Neuronal stem cell (in vitro differentiated cells): ENCODE results near the gene PARN.
A peak's percentile ranks its signal among the peaks of the same experiment; 100 is the strongest.

ENCODE experiments used
- DNase-seq: peaks from one replicate; pipeline ENCODE4 v3.0.0-alpha.2; 2013; ENCODE audit warnings: low spot score
- H2AFZ ChIP-seq: one replicate; pipeline ENCODE4 v1.6.1; 2013; ENCODE audit warnings: mild to moderate bottlenecking, low read length, inconsistent platforms
- H2AK5ac ChIP-seq: 2 replicates; pipeline ENCODE4 v1.6.1; 2013; ENCODE audit warnings: low read depth, mild to moderate bottlenecking, inconsistent platforms, low read length, moderate library complexity, mixed read lengths
- H2BK120ac ChIP-seq: 2 replicates; pipeline ENCODE4 v1.6.1; 2013; ENCODE audit warnings: low read depth, mild to moderate bottlenecking, inconsistent platforms, low read length, moderate library complexity, mixed read lengths
- H2BK12ac ChIP-seq: one replicate; pipeline ENCODE4 v1.6.1; 2013; ENCODE audit warnings: low read length, inconsistent platforms
- H2BK15ac ChIP-seq: 2 replicates; pipeline ENCODE4 v1.6.1; 2013; ENCODE audit warnings: mild to moderate bottlenecking, low read length, inconsistent platforms, mixed read lengths
- H2BK5ac ChIP-seq: one replicate; pipeline ENCODE4 v1.6.1; 2013; ENCODE audit warnings: inconsistent platforms, mild to moderate bottlenecking, low read length, moderate library complexity
- H3K14ac ChIP-seq: one replicate; pipeline ENCODE4 v1.6.1; 2013; ENCODE audit warnings: low read length, inconsistent platforms
- H3K18ac ChIP-seq: 2 replicates; pipeline ENCODE4 v1.6.1; 2013; ENCODE audit warnings: low read length, inconsistent platforms
- H3K23ac ChIP-seq: 2 replicates; pipeline ENCODE4 v1.6.1; 2013; ENCODE audit warnings: low read depth, mild to moderate bottlenecking, mixed read lengths, low read length, inconsistent platforms; ENCODE audit not compliant: poor library complexity
- H3K27ac ChIP-seq: replicated peaks from 3 replicates; pipeline ENCODE4 v1.5.1; 2013; ENCODE audit warnings: low read length, inconsistent platforms
- H3K27me3 ChIP-seq, 3 experiments: 2 replicates each; pipeline ENCODE4 v1.6.1; 2013; ENCODE audit warnings: low read length in 3 of 3, mild to moderate bottlenecking in 2 of 3, inconsistent platforms in 1 of 3, low read depth in 1 of 3, mixed read lengths in 1 of 3, moderate library complexity in 1 of 3; ENCODE audit not compliant: control insufficient read depth in 3 of 3, insufficient read depth in 3 of 3
- H3K36me3 ChIP-seq, 2 donors: replicated peaks in 1 of 2; 2 replicates each; pipeline ENCODE4 v1.6.1; 2013; ENCODE audit warnings: low read length in 2 of 2; ENCODE audit not compliant: control insufficient read depth in 2 of 2, insufficient read depth in 2 of 2
- H3K4ac ChIP-seq: 2 replicates; pipeline ENCODE4 v1.6.1; 2013; ENCODE audit warnings: inconsistent platforms, mild to moderate bottlenecking, low read length, moderate library complexity
- H3K4me1 ChIP-seq, 2 donors: 1 replicate in 1 of 2; 2 replicates in 1 of 2; pipeline ENCODE4 v1.6.1; 2013; ENCODE audit warnings: low read length in 2 of 2, low read depth in 1 of 2; ENCODE audit not compliant: control insufficient read depth in 2 of 2, insufficient read depth in 1 of 2
- H3K4me2 ChIP-seq: one replicate; pipeline ENCODE4 v1.6.1; 2013; ENCODE audit warnings: mild to moderate bottlenecking, low read length, inconsistent platforms; ENCODE audit not compliant: insufficient read depth, poor library complexity, severe bottlenecking
- H3K4me3 ChIP-seq, 2 donors: 2 replicates each; pipeline ENCODE4 v1.5.1; 2013; ENCODE audit warnings: low read length in 2 of 2, mild to moderate bottlenecking in 2 of 2, inconsistent platforms in 1 of 2, moderate library complexity in 1 of 2
- H3K79me1 ChIP-seq: one replicate; pipeline ENCODE4 v1.6.1; 2013; ENCODE audit warnings: low read depth, mild to moderate bottlenecking, inconsistent platforms, low read length, moderate library complexity
- H3K9ac ChIP-seq: one replicate; pipeline ENCODE4 v1.6.1; 2013; ENCODE audit warnings: mild to moderate bottlenecking, low read depth, low read length, inconsistent platforms; ENCODE audit not compliant: poor library complexity
- H3K9me3 ChIP-seq, 2 donors: replicated peaks in 1 of 2; 2 replicates each; pipeline versions ENCODE3 to v1.6.1; 2013; ENCODE audit warnings: low read length in 2 of 2, mild to moderate bottlenecking in 2 of 2, inconsistent platforms in 1 of 2, low read depth in 1 of 2, mixed read lengths in 1 of 2, moderate library complexity in 1 of 2; ENCODE audit not compliant: control insufficient read depth in 2 of 2, insufficient read depth in 1 of 2
- H4K8ac ChIP-seq: one replicate; pipeline ENCODE4 v1.6.1; 2013; ENCODE audit warnings: low read depth, mild to moderate bottlenecking, inconsistent platforms, low read length, moderate library complexity
- H4K91ac ChIP-seq: one replicate; pipeline ENCODE4 v1.6.1; 2013; ENCODE audit warnings: low read length, low read depth, mild to moderate bottlenecking, inconsistent platforms; ENCODE audit not compliant: poor library complexity
- WGBS, 2 donors: extraction: QIAGEN DNeasy Blood & Tissue Kit; methylation state at CpG; one replicate each; pipeline ENCODE4 v1.1.7; 2013; ENCODE audit warnings: missing lambda C conversion rate in 2 of 2, mixed read lengths in 1 of 2; ENCODE audit not compliant: insufficient read length in 2 of 2, insufficient replicate concordance in 1 of 2; ENCODE audit errors: extremely low coverage in 2 of 2; 5-methylcytosine and 5-hydroxymethylcytosine counted together

The PARN gene

GRCh38 chr16:14628806-14629611, 1.1 kb downstream of the PARN start:
- Histone ChIP-seq H4K91ac (no peak overlapping the region), H2AFZ (peak overlapping the region; percentile 88), H3K4me3 (peak overlapping the region; percentile 86 to 88), H2BK120ac (no peak overlapping the region), H3K23ac (no peak overlapping the region), H3K27ac (peak overlapping the region; percentile 7), H3K4ac (no peak overlapping the region), H3K27me3 (no peaks in the 10 kb centered on the region), H3K4me1 (peaks cover 7 to 9% of the 10 kb centered on the region in 2 donors), H3K18ac (no peak overlapping the region), H3K9me3 (peaks cover 0 to 1% of the 10 kb centered on the region in 2 donors), H2BK5ac (peak overlapping the region; percentile 54), H2BK15ac (no peak overlapping the region), H3K4me2 (peak overlapping the region; percentile 85), H3K36me3 (peaks cover 6 to 47% of the 10 kb centered on the region in 2 donors), H3K14ac (no peak overlapping the region), H4K8ac (no peak overlapping the region), H2AK5ac (peak overlapping the region; percentile 79), H3K9ac (peak overlapping the region; percentile 97), H3K79me1 (peaks cover 7% of the 10 kb centered on the region), H2BK12ac (no peak overlapping the region)
- WGBS, 2 donors, result no CpG with 5 or more reads among the region's 12 CpGs
- DNase-seq, result no peak

DNA sequence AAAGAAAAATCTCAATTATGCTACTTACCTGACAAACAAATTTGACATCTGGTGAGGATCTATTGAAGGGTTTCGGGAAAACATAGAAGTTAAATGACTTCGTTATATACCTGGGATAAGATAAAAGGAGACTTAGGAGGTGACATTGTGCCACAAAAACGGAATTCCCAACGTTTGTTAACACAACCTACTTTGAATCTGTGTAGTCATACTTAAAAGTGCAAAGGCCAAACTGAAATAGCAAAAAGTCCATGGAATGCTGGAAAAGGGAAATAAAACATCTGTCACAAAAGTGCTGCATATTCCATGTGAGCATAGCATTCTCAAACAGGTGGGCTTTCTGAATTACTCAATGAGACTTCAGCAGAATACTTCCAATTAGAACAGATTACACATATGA, 3.0 kb downstream of the PARN start:
- no peak overlapping the region for H3K4me3 ChIP-seq
- DNase-seq, result no peak
- no peak overlapping the region for H2BK15ac ChIP-seq
- H2BK5ac ChIP-seq, result no peak overlapping the region
- H3K27ac ChIP-seq, result no peak overlapping the region
- H2AK5ac ChIP-seq, result no peak overlapping the region
- H3K9ac ChIP-seq, result no peak overlapping the region
- no peak overlapping the region for H2BK120ac ChIP-seq
- no peak overlapping the region for H2BK12ac ChIP-seq
- WGBS, 2 donors, result no CpG with 5 or more reads among the region's 4 CpGs
- no peak overlapping the region for H3K18ac ChIP-seq
- H4K8ac ChIP-seq, result no peak overlapping the region
- H3K4me1 ChIP-seq, result peaks cover 5 to 7% of the 10 kb centered on the region in 2 donors
- H3K4ac ChIP-seq, result no peak overlapping the region
- peaks cover 0 to 1% of the 10 kb centered on the region in 2 donors for H3K9me3 ChIP-seq
- H3K23ac ChIP-seq, result no peak overlapping the region
- H4K91ac ChIP-seq, result no peak overlapping the region
- H3K14ac ChIP-seq, result no peak overlapping the region
- H3K36me3 ChIP-seq, result peaks cover 6 to 64% of the 10 kb centered on the region in 2 donors
- no peaks in the 10 kb centered on the region for H3K27me3 ChIP-seq
- no peaks in the 10 kb centered on the region for H3K79me1 ChIP-seq
- H3K4me2 ChIP-seq, result no peak overlapping the region
- no peak overlapping the region for H2AFZ ChIP-seq

GRCh38 chr16:14618566-14618965, 11.5 kb downstream of the PARN start:
- Histone ChIP-seq H3K4me3 (no peak overlapping the region), H2BK5ac (no peak overlapping the region), H3K27ac (no peak overlapping the region), H3K4ac (no peak overlapping the region), H3K4me2 (no peak overlapping the region), H3K4me1 (no peaks in the 10 kb centered on the region), H3K36me3 (peaks cover 13 to 80% of the 10 kb centered on the region in 2 donors), H3K27me3 (no peaks in the 10 kb centered on the region), H2BK12ac (no peak overlapping the region), H3K23ac (no peak overlapping the region), H3K79me1 (no peaks in the 10 kb centered on the region), H3K14ac (no peak overlapping the region), H3K9me3 (no peaks in the 10 kb centered on the region), H3K18ac (no peak overlapping the region), H2AFZ (no peak overlapping the region), H2BK15ac (no peak overlapping the region), H2BK120ac (no peak overlapping the region), H3K9ac (no peak overlapping the region), H2AK5ac (no peak overlapping the region), H4K91ac (no peak overlapping the region), H4K8ac (no peak overlapping the region)
- WGBS, 2 donors, result no CpG with 5 or more reads among the region's 7 CpGs
- DNase-seq, result no peak

GRCh38 chr16:14616280-14616679, 13.8 kb downstream of the PARN start:
- no peaks in the 10 kb centered on the region for H3K4me1 ChIP-seq
- H3K4ac ChIP-seq, result no peak overlapping the region
- no CpG with 5 or more reads among the region's 4 CpGs for WGBS, 2 donors
- H3K9ac ChIP-seq, result no peak overlapping the region
- no peak overlapping the region for H4K8ac ChIP-seq
- no peak overlapping the region for H3K4me2 ChIP-seq
- H2BK12ac ChIP-seq, result no peak overlapping the region
- no peaks in the 10 kb centered on the region for H3K27me3 ChIP-seq
- no peak overlapping the region for H2BK15ac ChIP-seq
- no peak overlapping the region for H2BK5ac ChIP-seq
- no peak overlapping the region for H2BK120ac ChIP-seq
- H4K91ac ChIP-seq, result no peak overlapping the region
- no peak overlapping the region for H3K27ac ChIP-seq
- no peaks in the 10 kb centered on the region for H3K9me3 ChIP-seq
- H3K79me1 ChIP-seq, result no peaks in the 10 kb centered on the region
- peak overlapping the region in 1 of 2 donors; percentile 20 for H3K4me3 ChIP-seq
- no peak overlapping the region for H3K14ac ChIP-seq
- no peak overlapping the region for H3K18ac ChIP-seq
- no peak overlapping the region for H3K23ac ChIP-seq
- H2AFZ ChIP-seq, result no peak overlapping the region
- peaks cover 13 to 79% of the 10 kb centered on the region in 2 donors for H3K36me3 ChIP-seq
- no peak overlapping the region for H2AK5ac ChIP-seq
- DNase-seq, result no peak
